Cardiac fibroblast (primary cell): ENCODE results near the gene BHLHA9.
"Not testable (repeated sequence)": the region's sequence is repeated elsewhere in the genome, so short reads cannot be mapped to it uniquely, and the experiment has no call there.

ENCODE experiments used
- DNase-seq, 2 donors: peaks; one replicate each; pipeline versions ENCODE4 v3.0.0 to v3.0.0-alpha.2; 2010; ENCODE audit warnings: low read depth in 2 of 2
- H3K4me3 ChIP-seq, 2 donors: replicated peaks in 1 of 2; 1 replicate in 1 of 2; 2 replicates in 1 of 2; pipeline ENCODE4 v1.5.1; 2011; ENCODE audit warnings: low read depth in 2 of 2, low read length in 2 of 2, mild to moderate bottlenecking in 2 of 2, moderate library complexity in 1 of 2
- TF ChIP-seq, protein P1 (sequence below): IDR thresholded peaks from one replicate; pipeline ENCODE4 v1.5.1; 2011; ENCODE audit warnings: low read depth, mild to moderate bottlenecking, low read length, inconsistent platforms

The BHLHA9 gene

DNA sequence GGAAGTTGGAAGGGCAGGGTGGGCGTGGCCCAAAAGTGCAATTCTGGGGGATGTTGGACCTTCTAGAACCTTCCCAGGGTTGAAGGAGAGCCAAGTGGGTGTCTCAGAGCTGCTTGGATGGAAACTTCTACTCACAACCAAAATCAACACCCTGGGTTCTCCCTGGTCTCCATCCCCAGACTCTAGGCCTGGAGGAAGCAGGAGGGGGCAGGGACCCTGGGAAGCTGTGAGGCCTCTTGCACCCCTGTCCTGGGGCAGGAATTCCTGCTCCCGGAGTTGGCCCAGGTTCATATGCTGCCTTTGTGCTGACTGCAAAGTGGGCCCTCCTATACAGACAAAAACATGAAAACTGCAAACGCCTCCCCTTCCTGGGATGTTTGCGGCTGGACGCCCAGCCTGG, 34.3 kb downstream of the BHLHA9 start:
- H3K4me3 ChIP-seq, result no peak overlapping the region
- TF ChIP-seq, protein P1, sequence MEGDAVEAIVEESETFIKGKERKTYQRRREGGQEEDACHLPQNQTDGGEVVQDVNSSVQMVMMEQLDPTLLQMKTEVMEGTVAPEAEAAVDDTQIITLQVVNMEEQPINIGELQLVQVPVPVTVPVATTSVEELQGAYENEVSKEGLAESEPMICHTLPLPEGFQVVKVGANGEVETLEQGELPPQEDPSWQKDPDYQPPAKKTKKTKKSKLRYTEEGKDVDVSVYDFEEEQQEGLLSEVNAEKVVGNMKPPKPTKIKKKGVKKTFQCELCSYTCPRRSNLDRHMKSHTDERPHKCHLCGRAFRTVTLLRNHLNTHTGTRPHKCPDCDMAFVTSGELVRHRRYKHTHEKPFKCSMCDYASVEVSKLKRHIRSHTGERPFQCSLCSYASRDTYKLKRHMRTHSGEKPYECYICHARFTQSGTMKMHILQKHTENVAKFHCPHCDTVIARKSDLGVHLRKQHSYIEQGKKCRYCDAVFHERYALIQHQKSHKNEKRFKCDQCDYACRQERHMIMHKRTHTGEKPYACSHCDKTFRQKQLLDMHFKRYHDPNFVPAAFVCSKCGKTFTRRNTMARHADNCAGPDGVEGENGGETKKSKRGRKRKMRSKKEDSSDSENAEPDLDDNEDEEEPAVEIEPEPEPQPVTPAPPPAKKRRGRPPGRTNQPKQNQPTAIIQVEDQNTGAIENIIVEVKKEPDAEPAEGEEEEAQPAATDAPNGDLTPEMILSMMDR, result no peak
- no peak for DNase-seq

DNA sequence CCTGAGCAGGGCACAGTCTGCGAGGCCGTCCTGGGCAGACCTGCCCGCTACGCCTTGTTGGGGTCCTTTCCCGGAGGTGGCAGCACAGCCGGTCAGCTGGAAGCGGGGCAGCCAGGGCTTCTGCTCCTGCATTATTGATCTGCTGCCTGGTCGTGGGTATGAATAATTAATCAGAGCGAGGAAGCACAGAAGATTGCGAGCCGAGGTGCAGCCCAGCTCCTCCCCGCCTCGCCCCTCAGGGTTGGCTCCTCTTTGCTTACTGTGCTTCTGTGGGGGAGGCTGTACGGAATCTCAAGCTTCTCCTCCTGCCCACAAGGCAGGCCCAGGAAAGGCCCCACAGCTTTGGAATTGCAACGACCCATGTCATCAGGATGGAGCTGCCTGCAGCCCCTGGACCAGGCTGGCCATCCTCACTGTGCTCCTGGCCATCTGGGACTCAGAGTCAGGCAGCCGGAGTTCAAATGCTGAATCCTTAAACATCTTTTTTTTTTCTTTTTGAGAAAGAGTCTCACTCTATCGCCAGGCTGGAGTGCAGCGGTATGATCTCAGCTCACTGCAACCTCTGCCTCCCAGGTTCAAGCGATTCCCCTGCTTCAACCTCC, 34.8 kb downstream of the BHLHA9 start:
- TF ChIP-seq, protein P1, result no peak
- no peak for DNase-seq
- H3K4me3 ChIP-seq, result no peak overlapping the region

GRCh38 chr17:1307829-1308228, 37.6 kb downstream of the BHLHA9 start:
- DNase-seq, H3K4me3 ChIP-seq: not testable (repeated sequence)

- no peak overlapping the region for H3K4me3 ChIP-seq
- TF ChIP-seq, protein P1, result no peak
- DNase-seq, result no peak
These were observed 42.1 kb downstream of the BHLHA9 start for GRCh38 chr17:1312261-1312870.

- peak; percentile 48 to 67 for DNase-seq
- TF ChIP-seq, protein P1, result no peak
- no peak overlapping the region for H3K4me3 ChIP-seq
These were observed 43.2 kb downstream of the BHLHA9 start for GRCh38 chr17:1313270-1314005.

DNA sequence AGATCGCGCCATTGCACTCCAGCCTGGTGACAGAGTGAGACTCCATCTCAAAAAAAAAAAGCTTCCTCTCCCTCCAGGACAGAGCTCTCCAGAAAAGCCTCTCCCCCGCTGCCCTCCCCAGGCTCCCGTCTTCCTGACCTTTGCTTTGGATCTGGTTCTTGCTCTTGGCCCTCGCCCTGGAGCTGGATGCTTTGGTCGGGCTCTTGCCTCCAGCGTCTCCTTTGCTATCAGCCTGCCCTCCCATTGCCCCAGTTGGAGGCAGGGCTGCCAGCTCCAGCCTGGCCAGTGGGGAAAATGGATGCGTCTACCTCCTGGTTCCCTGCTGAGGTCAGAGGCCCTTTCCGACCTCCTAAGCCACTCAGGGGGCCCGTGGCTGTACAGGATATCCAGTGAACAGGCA, 45.2 kb downstream of the BHLHA9 start:
- no peak overlapping the region for H3K4me3 ChIP-seq
- TF ChIP-seq, protein P1, result no peak
- peak in 1 of 2 donors; percentile 22 for DNase-seq

DNA sequence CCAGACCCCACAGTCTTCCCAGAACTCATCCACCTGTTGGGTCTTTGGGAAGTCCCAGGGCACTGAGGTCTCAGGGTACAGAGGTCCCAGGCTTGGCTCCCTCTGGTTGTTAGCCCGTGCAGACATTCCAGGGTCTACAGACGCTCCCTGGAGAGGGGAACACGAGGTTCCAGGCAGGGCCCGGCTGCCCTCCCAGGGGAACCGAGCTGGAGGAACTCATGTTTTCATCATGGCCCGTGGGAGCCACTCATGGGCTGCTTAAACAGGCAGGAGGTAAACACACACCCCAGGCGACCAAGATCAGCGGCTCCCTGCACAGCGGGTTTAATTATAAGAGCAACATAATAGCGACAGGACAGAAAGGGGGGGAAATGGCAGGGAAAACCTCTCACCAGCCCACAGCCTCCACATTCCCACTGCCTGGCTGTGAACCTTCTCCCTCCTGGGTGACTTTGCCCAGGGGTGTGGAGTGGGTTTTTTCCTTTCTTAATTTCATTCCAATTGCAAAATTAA, 45.7 kb downstream of the BHLHA9 start:
- TF ChIP-seq, protein P1, result no peak
- DNase-seq, result peak in 1 of 2 donors; percentile 25

More for the DNA sequence above, 45.7 kb downstream of the BHLHA9 start:
- H3K4me3 ChIP-seq, result no peak overlapping the region
